Breast epithelium (tissue), 4 donors: Measurements from ENCODE around the gene FBXW8. TPM values are rescaled to one million over a fixed set of nuclear protein-coding genes. Genes with fewer than 3 reads are reported as not detected.

Source experiments
- DNase-seq, 2 donors: peaks; one replicate each; pipeline ENCODE4 v3.0.0-alpha.2; 2019; ENCODE audit warnings: low spot score in 2 of 2
- H3K27ac ChIP-seq, 2 donors: fragments of 200-600 bp; sonication (generic) in 1 of 2; one replicate each; pipeline ENCODE4 v1.5.1; 2016 to 2019; ENCODE audit warnings: mild to moderate bottlenecking in 1 of 2
- H3K27me3 ChIP-seq, 2 donors: fragments of 200-600 bp; sonication (generic) in 1 of 2; one replicate each; pipeline versions ENCODE4 v1.5.1 to v1.6.0; 2017 to 2019; ENCODE audit warnings: control low read depth in 1 of 2, mild to moderate bottlenecking in 1 of 2
- H3K36me3 ChIP-seq: fragments of 200-600 bp; one replicate; pipeline ENCODE4 v1.5.1; 2019
- H3K4me1 ChIP-seq, 2 donors: fragments of 200-600 bp; sonication (generic); one replicate each; pipeline ENCODE4 v1.5.1; 2016 to 2019; ENCODE audit warnings: control low read depth in 1 of 2
- H3K4me3 ChIP-seq, 3 donors: fragments of 200-600 bp; sonication (generic); 1 replicate in 2 of 3; 2 replicates in 1 of 3; pipeline ENCODE4 v1.5.1; 2016 to 2019; ENCODE audit warnings: mild to moderate bottlenecking in 3 of 3, moderate library complexity in 2 of 3
- H3K9me3 ChIP-seq, 2 donors: fragments of 200-600 bp; sonication (generic) in 1 of 2; one replicate each; pipeline ENCODE4 v1.5.1; 2016 to 2019; ENCODE audit warnings: control low read depth in 1 of 2
- POLR2A ChIP-seq: fragments of 450-650 bp; IDR thresholded peaks from one replicate; pipeline ENCODE4 v1.6.1; 2016; ENCODE audit warnings: antibody characterized with exemption, mild to moderate bottlenecking, moderate library complexity
- POLR2AphosphoS5 ChIP-seq, 3 donors: sonication (generic); formaldehyde crosslinking; IDR thresholded peaks; one replicate each; pipeline ENCODE4 v1.6.1; 2017; ENCODE audit warnings: antibody characterized with exemption in 3 of 3
- intact Hi-C: fragments of 100-400 bp; cut with DNase I; formaldehyde crosslinking; loops from one replicate; pipeline ENCODE4 v1.15.1; 2023; ENCODE audit warnings: low total_unique reads
- total RNA-seq, 3 donors: library from RNA; depleted of rRNA; stranded (reverse); fragments of >200 nt; gene quantifications; one replicate each; pipeline ENCODE4 v1.1.0, GENCODE V29; 2016
- TF ChIP-seq, protein P1 (sequence below), 3 donors: fragments of 450-650 bp; IDR thresholded peaks; one replicate each; pipeline ENCODE4 v1.5.1; 2016 to 2017; ENCODE audit warnings: antibody characterized with exemption in 3 of 3, mild to moderate bottlenecking in 3 of 3, moderate library complexity in 3 of 3

FBXW8 gene
- total RNA-seq, 3 donors from 2014 or later, result 14.9 to 22.3 (median 16.4) TPM

DNA sequence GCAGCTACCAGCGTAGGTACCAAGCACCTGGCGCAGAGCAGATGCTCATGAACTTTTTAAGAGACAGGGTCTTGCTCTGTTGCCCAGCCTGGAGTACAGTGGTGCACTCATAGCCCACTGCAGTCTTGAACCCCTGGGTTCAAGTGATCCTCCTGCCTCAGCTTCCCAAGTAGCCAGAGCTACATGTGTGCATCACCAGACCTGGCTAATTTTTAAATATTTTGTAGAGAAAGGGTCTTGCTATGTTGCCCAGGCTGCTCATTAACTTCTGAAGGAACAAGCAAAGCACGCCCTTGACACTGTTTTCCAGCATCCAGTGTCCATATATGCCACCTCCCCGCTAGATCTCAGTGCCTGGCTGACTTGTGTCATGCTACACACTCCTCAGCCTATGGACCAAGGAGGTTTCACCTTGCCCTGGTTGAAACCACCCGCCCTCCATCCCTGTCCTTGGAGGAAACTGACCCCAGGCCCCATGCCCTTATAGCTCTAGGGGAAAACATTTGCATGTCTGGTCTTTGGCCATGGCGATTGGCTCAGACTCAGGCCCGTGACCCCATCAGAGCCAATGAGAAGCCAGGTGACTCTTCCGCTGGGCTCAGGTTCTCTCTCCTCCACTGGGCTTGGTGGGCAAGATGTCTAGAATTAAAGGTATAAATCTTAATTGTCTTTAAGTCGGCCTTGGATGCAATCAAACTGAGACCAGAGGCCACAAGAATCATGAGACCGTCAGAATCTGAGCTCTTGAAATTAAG lies 162.2 kb downstream of the FBXW8 start:
- no peaks in the 10 kb centered on the region for H3K27me3 ChIP-seq
- no peak for TF ChIP-seq POLR2AphosphoS5 (IDR thresholded peaks at IDR 0.05)
- TF ChIP-seq POLR2A, result no peak
- TF ChIP-seq, protein P1, sequence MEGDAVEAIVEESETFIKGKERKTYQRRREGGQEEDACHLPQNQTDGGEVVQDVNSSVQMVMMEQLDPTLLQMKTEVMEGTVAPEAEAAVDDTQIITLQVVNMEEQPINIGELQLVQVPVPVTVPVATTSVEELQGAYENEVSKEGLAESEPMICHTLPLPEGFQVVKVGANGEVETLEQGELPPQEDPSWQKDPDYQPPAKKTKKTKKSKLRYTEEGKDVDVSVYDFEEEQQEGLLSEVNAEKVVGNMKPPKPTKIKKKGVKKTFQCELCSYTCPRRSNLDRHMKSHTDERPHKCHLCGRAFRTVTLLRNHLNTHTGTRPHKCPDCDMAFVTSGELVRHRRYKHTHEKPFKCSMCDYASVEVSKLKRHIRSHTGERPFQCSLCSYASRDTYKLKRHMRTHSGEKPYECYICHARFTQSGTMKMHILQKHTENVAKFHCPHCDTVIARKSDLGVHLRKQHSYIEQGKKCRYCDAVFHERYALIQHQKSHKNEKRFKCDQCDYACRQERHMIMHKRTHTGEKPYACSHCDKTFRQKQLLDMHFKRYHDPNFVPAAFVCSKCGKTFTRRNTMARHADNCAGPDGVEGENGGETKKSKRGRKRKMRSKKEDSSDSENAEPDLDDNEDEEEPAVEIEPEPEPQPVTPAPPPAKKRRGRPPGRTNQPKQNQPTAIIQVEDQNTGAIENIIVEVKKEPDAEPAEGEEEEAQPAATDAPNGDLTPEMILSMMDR (IDR thresholded peaks at IDR 0.05), result no peak
- intact Hi-C loops, result no loop called here
- no peaks in the 10 kb centered on the region for H3K36me3 ChIP-seq
- no peak overlapping the region for H3K27ac ChIP-seq
- no peaks in the 10 kb centered on the region for H3K9me3 ChIP-seq
- DNase-seq, result no peak
- H3K4me3 ChIP-seq, result no peak overlapping the region
- no peaks in the 10 kb centered on the region for H3K4me1 ChIP-seq

DNA sequence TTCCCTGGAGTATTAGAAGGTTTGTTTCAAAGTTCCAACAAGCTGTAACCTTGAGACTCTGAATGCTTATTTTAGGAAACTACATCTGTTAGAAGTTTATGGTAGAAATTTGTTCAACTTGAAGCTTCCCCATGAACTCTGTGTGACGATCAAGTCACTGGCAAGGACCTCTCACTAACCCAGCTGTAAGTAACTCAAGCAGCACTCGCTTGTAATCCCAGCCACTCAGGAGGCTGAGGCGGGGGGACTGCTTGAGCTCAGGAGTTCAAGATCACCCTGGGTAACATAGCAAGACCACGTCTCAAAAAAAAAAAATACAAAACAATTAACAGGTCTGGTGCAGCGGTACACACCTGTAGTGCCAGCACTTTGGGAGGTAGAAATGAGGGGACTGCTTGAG lies 162.9 kb downstream of the FBXW8 start:
- no peak for DNase-seq
- Histone ChIP-seq H3K27ac (no peak overlapping the region), H3K36me3 (no peaks in the 10 kb centered on the region), H3K27me3 (no peaks in the 10 kb centered on the region), H3K9me3 (no peaks in the 10 kb centered on the region), H3K4me3 (no peak overlapping the region), H3K4me1 (no peaks in the 10 kb centered on the region)
- intact Hi-C loops, result no loop called here
- no peak for TF ChIP-seq POLR2AphosphoS5 (IDR thresholded peaks at IDR 0.05)
- TF ChIP-seq POLR2A, result no peak
- TF ChIP-seq, protein P1 (IDR thresholded peaks at IDR 0.05), result no peak

DNA sequence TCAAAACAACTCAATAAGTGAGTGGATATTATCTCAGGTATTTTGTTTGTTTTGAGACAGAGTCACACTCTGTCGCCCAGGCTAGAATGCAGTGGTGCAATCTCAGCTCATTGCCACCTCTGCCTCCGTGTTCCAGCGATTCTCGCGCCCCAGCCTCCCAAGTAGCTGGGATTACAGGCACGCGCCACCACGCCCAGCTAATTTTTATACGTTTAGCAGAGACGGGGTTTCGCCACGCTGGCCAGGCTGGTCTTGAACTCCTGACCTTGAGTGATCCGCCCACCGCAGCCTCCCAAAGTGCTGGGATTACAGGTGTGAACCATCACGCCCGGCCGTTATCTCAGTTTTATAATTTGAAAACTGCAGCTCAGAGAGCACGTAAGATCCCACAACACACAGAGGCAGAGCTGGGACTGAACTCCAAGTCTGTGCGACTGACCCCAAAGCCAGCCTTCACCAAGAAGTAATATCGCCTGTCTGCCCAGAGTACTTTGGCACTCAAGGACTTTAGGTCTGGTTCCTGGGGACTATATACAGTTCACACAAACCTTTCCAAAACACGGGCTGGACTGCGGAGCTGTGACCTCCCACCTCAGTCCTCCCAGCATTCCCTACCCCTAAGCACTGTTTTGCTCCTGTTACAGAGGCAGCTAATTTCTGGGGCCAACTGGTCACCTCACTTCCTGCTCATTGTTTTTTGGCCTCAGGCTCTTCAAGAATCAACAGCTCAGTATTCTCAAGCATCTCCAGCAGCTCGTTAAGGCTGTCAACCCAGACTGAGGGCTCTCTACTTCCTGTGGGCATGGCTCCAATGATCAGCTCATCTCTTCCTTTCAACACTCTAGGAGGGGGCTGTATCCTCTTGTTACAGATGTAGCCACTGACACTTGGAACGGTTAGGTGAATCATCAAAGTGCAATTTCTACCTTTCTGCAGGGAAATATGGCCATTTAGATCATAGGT lies 165.9 kb downstream of the FBXW8 start:
- no peak for DNase-seq
- H3K27ac ChIP-seq, result peak overlapping the region; percentile 66 to 67
- TF ChIP-seq, protein P1 (IDR thresholded peaks at IDR 0.05), result no peak
- TF ChIP-seq POLR2A (no peak), POLR2AphosphoS5 (IDR thresholded peaks at IDR 0.05) (no peak)
- no peaks in the 10 kb centered on the region for H3K36me3 ChIP-seq
- intact Hi-C loops, result loop anchor here (5.0 kb wide), 1 partner anchor 1331 kb away; no protein-coding TSS in a partner anchor
- H3K4me1 ChIP-seq, result no peaks in the 10 kb centered on the region
- no peak overlapping the region for H3K4me3 ChIP-seq
- H3K27me3 ChIP-seq, result no peaks in the 10 kb centered on the region
- H3K9me3 ChIP-seq, result no peaks in the 10 kb centered on the region

DNA sequence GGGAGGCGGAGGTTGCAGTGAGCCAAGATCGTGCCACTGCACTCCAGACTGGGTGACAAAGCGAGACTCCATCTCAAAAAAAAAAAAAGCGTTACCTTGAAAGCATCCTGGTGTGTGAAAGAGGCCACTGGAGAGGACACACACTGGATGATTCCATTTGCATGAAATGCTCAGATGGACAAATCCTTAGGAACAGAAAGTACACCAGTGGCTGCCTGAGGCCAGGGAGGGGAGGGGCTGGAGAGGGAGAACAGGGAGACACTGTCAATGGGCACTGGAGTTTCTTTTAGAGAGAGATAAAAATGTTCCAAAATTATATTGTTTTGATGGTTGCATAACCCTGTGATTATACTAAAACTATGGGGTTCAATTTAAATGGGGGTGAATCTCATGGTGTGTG lies 168.7 kb downstream of the FBXW8 start:
- peak in 1 of 2 donors; percentile 24 for DNase-seq
- no peak overlapping the region for H3K27ac ChIP-seq
- no peak overlapping the region for H3K4me3 ChIP-seq
- H3K27me3 ChIP-seq, result no peaks in the 10 kb centered on the region
- H3K4me1 ChIP-seq, result no peaks in the 10 kb centered on the region
- TF ChIP-seq POLR2A (no peak), POLR2AphosphoS5 (IDR thresholded peaks at IDR 0.05) (no peak)
- TF ChIP-seq, protein P1 (IDR thresholded peaks at IDR 0.05), result no peak
- intact Hi-C loops, result loop anchor here (5.0 kb wide), 1 partner anchor 1328 kb away; no protein-coding TSS in a partner anchor
- no peaks in the 10 kb centered on the region for H3K36me3 ChIP-seq
- H3K9me3 ChIP-seq, result no peaks in the 10 kb centered on the region
